Nucleus accumbens (tissue), 56 donors: ENCODE data around the gene FAIM2.
A peak's percentile ranks its signal among the peaks of the same experiment; 100 is the strongest.

Experiments
- DNase-seq, 56 donors: peaks; one replicate each; lab custom pipeline; 2025; lab: John Stamatoyannopoulos, UW

The FAIM2 gene

GRCh38 chr12:49900371-49900770, 3.3 kb downstream of the FAIM2 start:
- DNase-seq = no peak

DNA sequence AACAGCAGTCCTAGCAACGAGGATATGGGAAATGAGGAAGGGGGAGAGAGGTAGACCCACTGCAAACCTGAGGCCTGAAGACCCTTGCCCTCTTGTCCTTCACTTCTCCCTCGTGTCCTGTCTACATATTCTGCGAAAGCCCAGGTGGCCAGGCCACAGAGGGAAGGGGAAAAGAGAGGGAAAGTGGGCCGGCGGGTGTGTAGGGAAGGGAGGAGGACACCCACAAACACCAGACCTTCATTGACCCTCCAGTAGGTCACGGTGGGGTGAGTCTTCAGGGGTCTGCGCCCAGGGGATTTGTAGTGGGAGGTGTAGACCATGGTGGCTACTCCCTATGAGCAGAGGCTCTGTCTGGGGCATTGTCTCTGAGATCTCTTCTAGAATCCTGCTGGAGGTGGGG, 3.8 kb downstream of the FAIM2 start:
- no peak for DNase-seq

DNA sequence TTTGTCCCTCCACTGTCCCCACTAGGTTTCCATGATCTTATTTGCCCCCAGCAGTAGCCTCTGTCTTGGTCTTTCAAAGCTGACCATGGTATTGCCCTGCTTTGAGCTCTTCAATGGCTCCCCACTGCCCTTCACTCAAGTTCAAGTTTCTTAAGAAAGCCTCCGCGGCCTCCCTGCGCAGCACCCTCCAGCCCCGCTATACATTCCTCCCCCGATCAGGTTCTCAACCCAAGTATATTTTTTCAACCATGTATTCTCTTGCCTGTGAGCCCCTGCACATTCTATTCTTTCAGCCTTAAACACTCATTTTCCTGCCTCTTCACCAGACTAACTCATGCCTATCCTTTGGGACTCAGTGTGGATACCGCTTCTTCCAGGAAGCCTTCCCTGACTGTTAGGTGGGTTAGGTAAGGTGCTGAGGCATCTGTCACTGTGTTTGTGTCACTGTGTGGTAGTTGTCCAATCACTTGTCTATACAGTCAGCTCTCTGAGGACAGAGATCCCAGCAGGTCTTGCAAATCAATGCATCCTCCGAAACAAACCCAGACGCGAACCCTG, 4.3 kb downstream of the FAIM2 start:
- DNase-seq = no peak

- no peak for DNase-seq
These were observed 6.4 kb downstream of the FAIM2 start for GRCh38 chr12:49897276-49897675.

- DNase-seq = no peak
These were observed 7.9 kb downstream of the FAIM2 start for GRCh38 chr12:49895773-49896172.

DNA sequence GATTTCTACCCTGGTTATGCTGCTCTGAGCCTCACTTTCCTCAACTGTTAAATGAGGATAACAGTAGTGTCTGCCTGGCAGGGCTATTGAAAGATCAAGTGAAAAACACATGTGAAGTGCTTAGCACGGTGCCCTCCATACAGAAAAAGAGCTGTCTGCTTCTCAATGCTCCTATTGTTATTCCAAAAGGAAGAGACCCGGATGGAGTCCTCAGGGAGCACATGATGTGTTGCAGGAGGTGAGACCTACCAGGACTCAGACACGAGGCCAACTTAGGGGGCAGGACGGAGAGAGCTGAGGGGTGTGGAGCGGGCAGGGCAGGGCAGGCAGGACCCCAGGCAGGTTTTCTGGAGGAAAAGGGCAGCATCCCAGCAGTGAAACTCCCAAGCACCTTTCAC, 8.9 kb downstream of the FAIM2 start:
- peak in 5 of 56 donors; percentile 11 to 27 (median 14) for DNase-seq

GRCh38 chr12:49893753-49894750, 9.6 kb downstream of the FAIM2 start:
- no peak for DNase-seq

- no peak for DNase-seq
These were observed 10.9 kb downstream of the FAIM2 start for GRCh38 chr12:49892732-49893317.

DNA sequence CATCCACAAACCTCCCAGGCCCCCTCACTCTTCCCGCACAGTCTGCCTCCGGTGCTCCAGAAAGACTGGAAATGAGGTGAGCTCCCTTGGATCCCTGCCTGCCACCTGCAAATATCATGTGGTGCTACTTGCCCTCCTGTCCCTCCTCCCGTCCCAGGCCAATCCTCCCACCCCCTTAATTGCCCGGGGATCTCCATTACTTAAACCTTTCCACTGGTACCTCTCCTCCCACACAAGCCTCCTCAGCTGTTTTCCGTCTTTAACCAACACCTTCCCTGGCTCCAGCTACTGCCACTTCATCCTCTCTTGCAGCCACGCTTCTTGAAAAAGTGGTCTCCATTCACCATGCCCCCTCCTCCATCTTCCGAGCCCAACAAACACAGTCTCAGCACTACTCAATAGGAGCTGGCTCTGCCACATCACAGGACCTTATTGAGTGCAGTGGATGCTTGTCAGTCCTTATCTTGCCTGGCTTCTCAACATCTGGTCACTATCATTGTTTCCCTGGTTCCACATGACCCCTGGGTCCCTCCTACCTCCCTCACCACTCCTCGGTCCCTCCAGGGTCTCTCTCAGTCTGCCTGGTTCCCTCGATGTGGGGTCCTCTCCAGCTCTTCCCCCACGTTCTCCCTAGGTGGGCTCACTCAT, 11.5 kb downstream of the FAIM2 start:
- peak in 1 of 56 donors; percentile 10 for DNase-seq

GRCh38 chr12:49891476-49891875, 12.2 kb downstream of the FAIM2 start:
- no peak for DNase-seq

- DNase-seq = no peak
These were observed 12.7 kb downstream of the FAIM2 start for GRCh38 chr12:49891012-49891411.

DNA sequence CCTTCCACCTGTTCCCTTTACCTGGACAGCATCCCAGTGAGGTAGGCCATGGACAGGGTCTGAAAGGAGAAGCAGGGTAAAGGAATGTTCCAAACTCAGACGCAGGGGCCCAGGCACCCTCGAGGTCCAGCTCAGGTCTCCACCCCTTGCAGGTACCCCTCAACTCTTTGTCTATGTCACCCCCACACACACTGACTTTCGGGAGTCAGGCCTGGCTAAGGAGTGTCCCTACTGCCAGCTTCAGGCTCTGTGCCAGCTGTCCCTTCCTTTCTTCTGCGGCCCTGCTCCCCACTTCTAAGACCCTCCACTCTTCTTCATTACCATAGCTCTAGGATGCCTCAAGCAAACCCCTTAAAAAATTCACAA, 13.6 kb downstream of the FAIM2 start:
- DNase-seq = no peak

- no peak for DNase-seq
These were observed 14.2 kb downstream of the FAIM2 start for GRCh38 chr12:49889361-49890095.

DNA sequence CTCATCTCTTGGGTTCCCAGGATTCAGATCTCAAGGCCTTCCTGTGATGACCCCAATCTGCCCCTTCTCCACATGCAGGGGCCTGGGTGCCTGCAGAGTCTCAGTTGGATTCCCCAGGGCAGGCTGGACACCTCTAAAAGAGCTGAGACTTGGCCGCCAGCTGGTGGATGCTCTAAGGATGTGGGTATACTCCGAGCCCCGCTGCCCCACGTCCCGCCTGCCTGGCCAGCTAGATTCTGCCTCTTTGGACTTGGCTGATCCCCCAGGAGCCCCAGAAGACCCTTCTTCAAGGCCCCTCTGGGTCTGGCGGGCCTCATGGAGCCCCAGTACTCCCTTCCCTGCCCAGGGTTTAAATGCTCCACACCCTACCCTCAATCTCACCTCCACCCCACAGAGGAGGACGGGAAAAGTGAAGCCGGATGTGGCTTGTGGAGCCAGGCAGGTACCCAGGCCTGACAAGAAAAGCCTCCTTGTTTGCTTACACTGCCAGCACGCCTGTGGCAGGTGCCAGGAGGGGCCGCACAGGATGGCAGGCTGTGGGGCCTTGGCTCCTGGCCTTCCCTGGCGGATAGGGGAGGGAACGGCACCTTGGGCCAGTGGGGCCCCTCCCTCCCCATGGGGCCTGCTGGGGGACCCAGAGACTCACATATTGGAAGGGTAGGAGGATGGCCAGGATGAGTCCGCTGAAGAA, 15.1 kb downstream of the FAIM2 start:
- no peak for DNase-seq

DNA sequence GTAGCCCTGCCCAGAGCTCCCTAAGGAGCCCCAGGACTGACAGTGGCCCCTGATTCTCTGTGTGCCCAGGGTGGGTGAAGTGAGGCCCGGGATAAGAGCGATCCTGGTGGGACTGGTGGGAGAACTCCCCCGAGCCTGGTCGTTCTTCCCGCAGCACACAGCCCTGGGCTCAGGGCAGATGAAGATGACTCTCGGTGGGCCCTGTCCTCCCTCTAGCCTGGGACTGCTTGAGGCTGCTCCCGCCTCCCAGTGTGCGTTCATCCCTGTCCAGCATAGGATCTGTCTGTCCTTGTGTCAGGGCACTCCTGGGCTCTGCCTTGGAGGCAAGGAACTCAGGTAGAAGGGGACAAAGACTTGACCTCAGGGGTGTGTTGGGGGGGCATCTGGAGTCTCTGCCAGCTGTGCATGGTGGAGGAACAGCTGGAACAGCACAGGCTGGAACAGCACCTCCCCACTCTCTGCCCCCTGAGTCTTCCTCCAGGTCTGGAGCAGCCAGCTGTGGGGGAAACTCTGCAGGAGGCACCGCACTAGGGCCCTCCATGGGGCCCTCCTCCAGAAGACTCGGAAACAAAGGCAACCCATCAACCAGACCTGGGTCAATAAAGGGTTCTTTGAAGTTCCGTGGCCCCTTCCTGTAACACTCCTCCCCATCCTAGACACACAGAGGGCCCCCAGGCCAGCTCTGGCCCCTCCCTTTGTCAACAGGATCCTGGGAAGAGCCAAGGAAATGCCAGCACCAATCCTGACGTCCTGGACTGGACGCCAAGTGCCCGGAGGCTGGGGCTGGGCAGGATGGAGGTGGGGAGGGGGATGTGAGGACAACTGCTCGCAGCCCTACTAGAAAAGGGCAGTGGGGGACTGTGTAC, 15.9 kb downstream of the FAIM2 start:
- no peak for DNase-seq

GRCh38 chr12:49887091-49887490, 16.6 kb downstream of the FAIM2 start:
- DNase-seq = no peak

GRCh38 chr12:49885663-49886461, 17.8 kb downstream of the FAIM2 start:
- no peak for DNase-seq

DNA sequence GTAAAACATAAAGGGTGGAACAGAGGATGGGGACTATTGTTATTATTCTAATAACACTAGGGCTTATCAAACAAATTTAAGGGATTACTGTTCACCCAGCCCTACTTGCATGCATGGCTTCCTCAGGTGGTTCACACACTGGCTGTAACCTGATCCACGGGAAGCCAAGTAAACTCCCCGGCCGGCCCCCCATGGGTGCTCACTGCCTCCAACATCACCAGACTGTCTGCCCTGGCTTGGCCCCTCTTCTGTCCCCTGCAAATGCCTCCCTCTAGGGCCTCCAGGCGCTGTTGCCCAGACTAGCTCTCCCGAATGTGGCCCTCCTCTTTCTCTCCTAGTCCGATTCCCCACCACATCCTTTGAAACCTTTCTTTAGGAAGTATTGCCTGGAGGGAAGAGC, 18.6 kb downstream of the FAIM2 start:
- no peak for DNase-seq
